IMR-90 (cell line): Measurements from ENCODE around the gene AUTS2.

Source experiments
- BHLHE40 ChIP-seq: fragments of 150-350 bp; IDR thresholded peaks from 2 replicates; pipeline ENCODE4 v1.6.1; 2016; ENCODE audit warnings: mild to moderate bottlenecking, low read depth, low read length
- CEBPB ChIP-seq: IDR thresholded peaks from 2 replicates; pipeline ENCODE4 v1.6.1; 2012; ENCODE audit warnings: low read depth, low read length, improper control_type of control experiment
- FOS ChIP-seq: fragments of 150-350 bp; IDR thresholded peaks from 2 replicates; pipeline ENCODE4 v1.6.1; 2016; ENCODE audit warnings: low read depth, low read length
- MAFK ChIP-seq: IDR thresholded peaks from 2 replicates; pipeline ENCODE4 v1.6.1; 2012; ENCODE audit warnings: low read depth, low read length, improper control_type of control experiment
- POLR2A ChIP-seq: IDR thresholded peaks from 2 replicates; pipeline ENCODE4 v1.6.1; 2012; ENCODE audit warnings: mild to moderate bottlenecking, low read depth, low read length
- RAD21 ChIP-seq: IDR thresholded peaks from 2 replicates; pipeline ENCODE4 v1.6.1; 2012; ENCODE audit warnings: low read length, improper control_type of control experiment
- RCOR1 ChIP-seq: IDR thresholded peaks from 2 replicates; pipeline ENCODE4 v1.6.1; 2012; ENCODE audit warnings: mild to moderate bottlenecking, low read length, improper control_type of control experiment; ENCODE audit not compliant: insufficient replicate concordance
- RFX5 ChIP-seq: IDR thresholded peaks from 2 replicates; pipeline ENCODE4 v1.8.0; 2012; ENCODE audit warnings: low read depth, mild to moderate bottlenecking, low read length, moderate library complexity
- SMC3 ChIP-seq: fragments of 150-350 bp; IDR thresholded peaks from 2 replicates; pipeline ENCODE4 v1.6.1; 2016; ENCODE audit warnings: low read depth, mild to moderate bottlenecking, antibody characterized with exemption, low read length, moderate library complexity
- TF ChIP-seq, protein P1 (sequence below): conservative IDR thresholded peaks from 2 replicates; pipeline ENCODE4 v1.5.1; 2012; ENCODE audit warnings: mild to moderate bottlenecking, low read depth, low read length, improper control_type of control experiment
- TF ChIP-seq, protein P2 (sequence below): fragments of 150-350 bp; IDR thresholded peaks from 2 replicates; pipeline ENCODE4 v1.6.1; 2017; ENCODE audit warnings: mild to moderate bottlenecking, antibody characterized with exemption, low read length, low read depth
- TF ChIP-seq, protein P3 (sequence below): fragments of 150-350 bp; IDR thresholded peaks from 2 replicates; pipeline ENCODE4 v1.6.1; 2016; ENCODE audit warnings: low read depth, mild to moderate bottlenecking, low read length, moderate library complexity, borderline replicate concordance

DNA sequence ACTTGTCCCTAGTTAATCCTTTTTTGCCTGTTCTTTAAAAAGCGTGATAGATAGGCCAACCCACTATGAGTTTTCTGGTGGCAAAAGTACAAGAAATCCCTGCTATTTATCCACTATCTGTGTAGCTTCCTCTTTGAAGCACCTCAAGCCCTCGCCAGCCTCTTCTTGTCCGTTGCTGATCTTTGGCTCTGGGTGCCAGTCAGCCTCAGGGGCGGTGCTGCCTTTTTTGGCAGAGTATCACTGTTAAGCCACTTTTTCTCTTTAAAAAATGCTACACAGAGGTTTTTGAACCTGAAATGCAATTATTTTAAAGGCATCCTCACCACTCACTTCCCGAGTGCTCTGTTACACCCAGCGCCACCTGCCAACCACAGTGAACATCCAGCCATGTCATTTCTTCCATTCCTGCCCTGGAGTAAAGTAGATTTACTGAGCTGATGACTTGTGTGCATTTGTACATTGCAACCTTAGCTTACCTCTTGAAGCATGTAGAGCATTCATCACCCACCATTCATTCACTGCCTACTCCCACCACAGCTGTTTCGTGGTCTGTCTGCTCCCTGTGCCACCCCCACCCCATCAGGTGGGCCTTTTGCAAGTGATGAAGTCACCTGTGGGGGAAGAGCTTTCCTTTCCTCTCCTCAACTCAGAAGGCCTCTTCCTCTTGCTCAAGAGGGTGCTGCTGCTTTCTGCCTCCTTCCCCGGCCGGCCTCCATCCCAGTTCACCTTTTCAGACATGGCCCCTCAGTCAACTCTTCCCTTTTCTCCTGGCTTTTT is 1119.5 kb downstream of the AUTS2 start:
- TF ChIP-seq BHLHE40, result no peak
- TF ChIP-seq MAFK, result no peak
- TF ChIP-seq POLR2A, result no peak
- TF ChIP-seq, protein P1, sequence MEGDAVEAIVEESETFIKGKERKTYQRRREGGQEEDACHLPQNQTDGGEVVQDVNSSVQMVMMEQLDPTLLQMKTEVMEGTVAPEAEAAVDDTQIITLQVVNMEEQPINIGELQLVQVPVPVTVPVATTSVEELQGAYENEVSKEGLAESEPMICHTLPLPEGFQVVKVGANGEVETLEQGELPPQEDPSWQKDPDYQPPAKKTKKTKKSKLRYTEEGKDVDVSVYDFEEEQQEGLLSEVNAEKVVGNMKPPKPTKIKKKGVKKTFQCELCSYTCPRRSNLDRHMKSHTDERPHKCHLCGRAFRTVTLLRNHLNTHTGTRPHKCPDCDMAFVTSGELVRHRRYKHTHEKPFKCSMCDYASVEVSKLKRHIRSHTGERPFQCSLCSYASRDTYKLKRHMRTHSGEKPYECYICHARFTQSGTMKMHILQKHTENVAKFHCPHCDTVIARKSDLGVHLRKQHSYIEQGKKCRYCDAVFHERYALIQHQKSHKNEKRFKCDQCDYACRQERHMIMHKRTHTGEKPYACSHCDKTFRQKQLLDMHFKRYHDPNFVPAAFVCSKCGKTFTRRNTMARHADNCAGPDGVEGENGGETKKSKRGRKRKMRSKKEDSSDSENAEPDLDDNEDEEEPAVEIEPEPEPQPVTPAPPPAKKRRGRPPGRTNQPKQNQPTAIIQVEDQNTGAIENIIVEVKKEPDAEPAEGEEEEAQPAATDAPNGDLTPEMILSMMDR, result no peak
- TF ChIP-seq RCOR1, result no peak
- TF ChIP-seq, protein P2, sequence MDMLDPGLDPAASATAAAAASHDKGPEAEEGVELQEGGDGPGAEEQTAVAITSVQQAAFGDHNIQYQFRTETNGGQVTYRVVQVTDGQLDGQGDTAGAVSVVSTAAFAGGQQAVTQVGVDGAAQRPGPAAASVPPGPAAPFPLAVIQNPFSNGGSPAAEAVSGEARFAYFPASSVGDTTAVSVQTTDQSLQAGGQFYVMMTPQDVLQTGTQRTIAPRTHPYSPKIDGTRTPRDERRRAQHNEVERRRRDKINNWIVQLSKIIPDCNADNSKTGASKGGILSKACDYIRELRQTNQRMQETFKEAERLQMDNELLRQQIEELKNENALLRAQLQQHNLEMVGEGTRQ, result no peak
- TF ChIP-seq, protein P3, sequence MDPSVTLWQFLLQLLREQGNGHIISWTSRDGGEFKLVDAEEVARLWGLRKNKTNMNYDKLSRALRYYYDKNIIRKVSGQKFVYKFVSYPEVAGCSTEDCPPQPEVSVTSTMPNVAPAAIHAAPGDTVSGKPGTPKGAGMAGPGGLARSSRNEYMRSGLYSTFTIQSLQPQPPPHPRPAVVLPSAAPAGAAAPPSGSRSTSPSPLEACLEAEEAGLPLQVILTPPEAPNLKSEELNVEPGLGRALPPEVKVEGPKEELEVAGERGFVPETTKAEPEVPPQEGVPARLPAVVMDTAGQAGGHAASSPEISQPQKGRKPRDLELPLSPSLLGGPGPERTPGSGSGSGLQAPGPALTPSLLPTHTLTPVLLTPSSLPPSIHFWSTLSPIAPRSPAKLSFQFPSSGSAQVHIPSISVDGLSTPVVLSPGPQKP, result no peak
- no peak for TF ChIP-seq SMC3
- no peak for TF ChIP-seq CEBPB
- no peak for TF ChIP-seq FOS
- TF ChIP-seq RFX5, result no peak
- TF ChIP-seq RAD21, result no peak
